ENCODE results near the gene THAP12. TPM values are rescaled to one million over a fixed set of nuclear protein-coding genes. Genes with fewer than 3 reads are reported as not detected.

Gene THAP12
- total RNA-seq, 4 donors from 2014 or later, result 12.0 to 104 (median 55.6) TPM

DNA sequence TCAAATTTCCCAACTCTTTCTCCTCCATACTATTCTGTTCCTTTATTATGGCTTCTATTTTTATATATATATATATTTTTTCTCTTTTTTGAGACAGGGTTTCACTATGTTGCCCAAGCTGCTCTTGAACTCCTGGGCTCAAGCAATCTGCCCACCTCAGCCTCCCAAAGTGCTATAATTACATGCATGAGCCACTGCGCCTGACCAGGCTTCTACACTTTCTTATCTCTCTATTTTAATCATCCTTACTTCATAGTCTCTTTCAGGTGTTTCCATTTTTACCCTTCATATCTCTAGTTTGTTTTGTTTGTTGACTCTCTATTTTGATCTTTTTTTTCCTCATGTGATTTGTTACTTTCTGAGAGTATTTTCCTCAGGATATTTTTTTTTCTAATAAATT is 20.0 kb upstream of the THAP12 start:
- Histone ChIP-seq H3K27me3 (no peaks in the 10 kb centered on the region), H3K36me3 (no peaks in the 10 kb centered on the region), H3K4me3 (no peak overlapping the region), H3K27ac (no peak overlapping the region), H3K4me1 (no peaks in the 10 kb centered on the region), H3K9me3 (no peaks in the 10 kb centered on the region)
- intact Hi-C loops (cut with DNase I; ENCODE audit: low total_unique reads), result no loop called here
- no peak for DNase-seq
- TF ChIP-seq POLR2A (IDR thresholded peaks at IDR 0.05), result no peak
- TF ChIP-seq, protein P1, sequence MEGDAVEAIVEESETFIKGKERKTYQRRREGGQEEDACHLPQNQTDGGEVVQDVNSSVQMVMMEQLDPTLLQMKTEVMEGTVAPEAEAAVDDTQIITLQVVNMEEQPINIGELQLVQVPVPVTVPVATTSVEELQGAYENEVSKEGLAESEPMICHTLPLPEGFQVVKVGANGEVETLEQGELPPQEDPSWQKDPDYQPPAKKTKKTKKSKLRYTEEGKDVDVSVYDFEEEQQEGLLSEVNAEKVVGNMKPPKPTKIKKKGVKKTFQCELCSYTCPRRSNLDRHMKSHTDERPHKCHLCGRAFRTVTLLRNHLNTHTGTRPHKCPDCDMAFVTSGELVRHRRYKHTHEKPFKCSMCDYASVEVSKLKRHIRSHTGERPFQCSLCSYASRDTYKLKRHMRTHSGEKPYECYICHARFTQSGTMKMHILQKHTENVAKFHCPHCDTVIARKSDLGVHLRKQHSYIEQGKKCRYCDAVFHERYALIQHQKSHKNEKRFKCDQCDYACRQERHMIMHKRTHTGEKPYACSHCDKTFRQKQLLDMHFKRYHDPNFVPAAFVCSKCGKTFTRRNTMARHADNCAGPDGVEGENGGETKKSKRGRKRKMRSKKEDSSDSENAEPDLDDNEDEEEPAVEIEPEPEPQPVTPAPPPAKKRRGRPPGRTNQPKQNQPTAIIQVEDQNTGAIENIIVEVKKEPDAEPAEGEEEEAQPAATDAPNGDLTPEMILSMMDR (IDR thresholded peaks at IDR 0.05), result no peak

DNA sequence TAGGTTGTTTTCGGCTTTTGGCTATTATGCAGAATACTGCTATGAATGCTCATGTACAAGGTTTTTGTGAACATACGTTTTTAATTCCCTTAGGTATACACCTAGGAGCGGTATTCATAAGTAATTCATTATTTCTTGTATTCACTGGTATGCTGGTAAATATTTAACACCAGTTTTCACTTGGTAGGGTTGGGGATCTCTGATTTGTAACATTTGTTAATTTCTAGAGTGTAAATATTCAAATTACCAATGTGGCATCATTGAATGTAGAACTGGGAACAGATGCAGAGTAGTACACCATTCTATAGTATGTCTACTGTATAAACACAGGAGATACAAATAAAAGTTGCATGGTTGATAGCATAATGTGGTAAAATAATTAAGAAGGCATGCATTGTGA is 16.5 kb upstream of the THAP12 start:
- TF ChIP-seq, protein P1 (IDR thresholded peaks at IDR 0.05), result no peak
- TF ChIP-seq POLR2A (IDR thresholded peaks at IDR 0.05), result no peak
- no peaks in the 10 kb centered on the region for H3K9me3 ChIP-seq
- intact Hi-C loops (cut with DNase I; ENCODE audit: low total_unique reads), result no loop called here
- H3K4me3 ChIP-seq, result no peak overlapping the region
- no peak for DNase-seq
- no peaks in the 10 kb centered on the region for H3K4me1 ChIP-seq
- no peaks in the 10 kb centered on the region for H3K36me3 ChIP-seq
- H3K27ac ChIP-seq, result no peak overlapping the region
- no peaks in the 10 kb centered on the region for H3K27me3 ChIP-seq

DNA sequence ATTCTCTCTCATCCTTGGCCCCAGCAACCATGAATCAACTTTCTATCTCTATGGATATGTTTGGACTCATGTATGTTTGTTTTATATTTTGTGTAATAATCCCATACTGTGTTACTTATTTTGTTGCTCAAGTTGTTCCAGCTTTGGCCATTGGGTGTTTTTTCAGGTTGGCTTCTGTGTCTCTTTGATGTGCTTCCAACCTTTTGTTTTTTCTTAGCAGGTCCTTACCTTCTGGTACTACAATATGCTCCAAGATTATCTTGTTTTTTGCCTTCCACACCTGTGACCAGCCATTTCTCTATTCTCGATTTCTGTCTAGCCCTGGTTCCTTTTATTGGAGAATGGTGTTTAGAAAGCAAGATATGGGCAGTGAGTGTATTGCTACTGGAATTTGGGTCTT is 14.4 kb upstream of the THAP12 start:
- intact Hi-C loops (cut with DNase I; ENCODE audit: low total_unique reads), result no loop called here
- no peaks in the 10 kb centered on the region for H3K36me3 ChIP-seq

DNA sequence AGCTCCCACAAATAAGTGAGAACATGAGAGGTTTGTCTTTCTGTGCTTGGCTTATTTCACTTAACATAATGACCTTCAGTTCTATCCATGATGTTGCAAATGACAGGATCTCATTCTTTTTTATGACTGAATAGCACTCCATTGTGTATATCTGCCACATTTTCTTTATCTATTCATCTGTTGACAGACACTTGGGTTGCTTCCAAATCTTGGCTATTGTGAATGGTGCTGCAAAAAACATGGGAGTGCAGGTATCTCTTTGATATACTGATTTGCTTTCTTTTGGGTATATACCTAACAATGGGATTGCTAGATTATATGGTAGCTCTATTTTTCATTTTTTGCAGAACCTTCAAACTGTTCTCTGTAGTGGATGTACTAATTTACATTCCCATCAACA is 13.5 kb upstream of the THAP12 start:
- TF ChIP-seq POLR2A (IDR thresholded peaks at IDR 0.05), result no peak
- TF ChIP-seq, protein P1 (IDR thresholded peaks at IDR 0.05), result no peak
- H3K9me3 ChIP-seq, result no peaks in the 10 kb centered on the region
- H3K4me3 ChIP-seq, result no peak overlapping the region
- no peak for DNase-seq
- intact Hi-C loops (cut with DNase I; ENCODE audit: low total_unique reads), result no loop called here
- H3K27ac ChIP-seq, result no peak overlapping the region
- no peaks in the 10 kb centered on the region for H3K36me3 ChIP-seq
- H3K4me1 ChIP-seq, result no peaks in the 10 kb centered on the region
- H3K27me3 ChIP-seq, result no peaks in the 10 kb centered on the region

More for the DNA sequence above, 14.4 kb upstream of the THAP12 start:
- TF ChIP-seq POLR2A (IDR thresholded peaks at IDR 0.05), result no peak
- TF ChIP-seq, protein P1 (IDR thresholded peaks at IDR 0.05), result no peak
- Histone ChIP-seq H3K4me3 (no peak overlapping the region), H3K9me3 (no peaks in the 10 kb centered on the region), H3K27me3 (no peaks in the 10 kb centered on the region), H3K4me1 (no peaks in the 10 kb centered on the region), H3K27ac (no peak overlapping the region)
- DNase-seq, result no peak

DNA sequence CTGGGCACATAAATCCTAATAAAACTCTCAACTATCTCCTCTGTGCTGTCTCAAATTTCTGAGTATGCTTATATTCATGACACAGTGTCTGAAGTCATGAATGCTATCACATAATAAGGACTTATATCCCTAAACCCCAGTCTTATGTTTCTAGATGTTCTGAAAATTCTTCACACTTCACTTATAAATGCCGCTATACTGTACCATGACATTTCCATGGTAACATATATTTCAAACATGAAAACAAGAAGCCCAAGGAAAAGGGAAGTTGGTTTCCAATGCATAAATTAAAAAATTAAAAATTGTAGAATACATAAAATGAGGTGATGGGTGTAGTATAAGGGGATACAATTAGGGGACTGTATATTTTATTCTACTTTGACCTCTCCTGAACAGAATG is 11.9 kb upstream of the THAP12 start:
- Histone ChIP-seq H3K4me1 (no peaks in the 10 kb centered on the region), H3K36me3 (no peaks in the 10 kb centered on the region), H3K4me3 (no peak overlapping the region), H3K27ac (no peak overlapping the region), H3K9me3 (no peaks in the 10 kb centered on the region), H3K27me3 (no peaks in the 10 kb centered on the region)
- TF ChIP-seq, protein P1 (IDR thresholded peaks at IDR 0.05), result no peak
- TF ChIP-seq POLR2A (IDR thresholded peaks at IDR 0.05), result no peak
- intact Hi-C loops (cut with DNase I; ENCODE audit: low total_unique reads), result no loop called here
- DNase-seq, result no peak
